Stomach (tissue), 9 donors: ENCODE results near the gene COL25A1. TPM values are rescaled to one million over a fixed set of nuclear protein-coding genes. Genes with fewer than 3 reads are reported as not detected.

Experiments used
- DNase-seq, 2 donors: peaks; one replicate each; pipeline versions ENCODE4 v3.0.0 to v3.0.0-alpha.2; 2013 to 2019
- H3K27ac ChIP-seq, 5 donors: fragments of 200-600 bp in 4 of 5; sonication (generic) in 4 of 5; one replicate each; pipeline ENCODE4 v1.5.1; 2013 to 2019; ENCODE audit warnings: mild to moderate bottlenecking in 1 of 5, moderate library complexity in 1 of 5
- H3K27me3 ChIP-seq, 3 donors: fragments of 200-600 bp; sonication (generic); one replicate each; pipeline ENCODE4 v1.5.1; 2017 to 2019; ENCODE audit warnings: mixed run types in 1 of 3
- H3K36me3 ChIP-seq, 4 donors: fragments of 200-600 bp; sonication (generic); 1 replicate in 3 of 4; 2 replicates in 1 of 4; pipeline ENCODE4 v1.5.1; 2016 to 2019
- H3K4me1 ChIP-seq, 4 donors: fragments of 200-600 bp; sonication (generic); one replicate each; pipeline ENCODE4 v1.5.1; 2016 to 2019
- H3K4me3 ChIP-seq, 4 donors: fragments of 200-600 bp; sonication (generic) in 3 of 4; one replicate each; pipeline ENCODE4 v1.5.1; 2016 to 2019; ENCODE audit warnings: mild to moderate bottlenecking in 1 of 4
- H3K9me3 ChIP-seq, 4 donors: fragments of 200-600 bp; sonication (generic); one replicate each; pipeline ENCODE4 v1.5.1; 2016 to 2019
- CTCF ChIP-seq, 7 experiments: fragments of 450-650 bp in 4 of 7; fragments of 200-600 bp in 3 of 7; sonication (generic) in 3 of 7; IDR thresholded peaks; one replicate each; pipeline ENCODE4 v1.5.1; 2016 to 2019; ENCODE audit warnings: antibody characterized with exemption in 7 of 7, control low read depth in 2 of 7, mild to moderate bottlenecking in 1 of 7
- EP300 ChIP-seq: sonication (generic); formaldehyde crosslinking; IDR thresholded peaks from one replicate; pipeline ENCODE4 v1.6.1; 2017; ENCODE audit warnings: antibody characterized with exemption
- POLR2A ChIP-seq, 4 donors: fragments of 450-650 bp; IDR thresholded peaks; one replicate each; pipeline ENCODE4 v1.6.1; 2016; ENCODE audit warnings: antibody characterized with exemption in 4 of 4, control low read depth in 2 of 4, mild to moderate bottlenecking in 1 of 4, moderate library complexity in 1 of 4
- POLR2AphosphoS5 ChIP-seq, 3 donors: sonication (generic); formaldehyde crosslinking; IDR thresholded peaks; one replicate each; pipeline ENCODE4 v1.6.1; 2016; ENCODE audit warnings: antibody characterized with exemption in 3 of 3
- WGBS, 5 donors: extraction: QIAGEN DNeasy Blood & Tissue Kit in 3 of 5; methylation state at CpG; one replicate each; pipeline versions ENCODE4 v1.1.5 to v1.1.7; 2013 to 2018; 5-methylcytosine and 5-hydroxymethylcytosine counted together
- intact Hi-C: fragments of 100-400 bp; cut with DNase I; formaldehyde crosslinking; loops from one replicate; pipeline ENCODE4 v1.15.1; 2023; ENCODE audit warnings: low total_unique reads
- polyA plus RNA-seq, 3 donors: library from polyadenylated mRNA; stranded (reverse); fragments of 200-250 nt; gene quantifications; one replicate each; pipeline ENCODE4 v1.2.3, GENCODE V29; 2013
- total RNA-seq, 5 donors: library from RNA; depleted of rRNA; stranded (reverse); fragments of >200 nt; gene quantifications; one replicate each; pipeline versions ENCODE4 v1.1.0 to v1.2.3, GENCODE V29; 2014 to 2016
- donor health status: healthy with polysubstance abuse.
- donor health status: Bipolar disorder and iron deficiency.
- donor health status: healthy.

Gene COL25A1
- total and polyA plus RNA-seq, 8 donors: 0.10 to 4.1 (median 1.5) TPM; not detected in 5

DNA sequence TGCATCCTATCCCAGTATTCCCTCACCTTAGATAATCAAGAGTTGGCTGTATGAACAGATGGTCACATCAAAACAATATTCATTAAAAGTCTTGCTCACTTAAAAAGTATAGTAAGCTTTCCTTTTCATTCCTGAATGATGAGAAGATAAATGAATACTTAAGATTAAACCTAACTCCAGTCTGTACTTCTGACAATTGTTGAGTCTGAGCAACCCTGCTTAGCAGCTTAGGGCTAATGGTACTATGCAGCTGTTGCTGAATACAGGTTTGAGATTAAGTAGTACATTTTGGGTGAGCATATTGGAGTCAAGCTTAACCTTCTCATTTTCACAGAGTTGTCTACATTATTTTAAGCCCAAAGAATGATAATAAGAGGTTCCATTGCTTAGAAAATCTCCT is 417.9 kb downstream of the COL25A1 start:
- no peak for TF ChIP-seq CTCF (IDR thresholded peaks at IDR 0.05)
- TF ChIP-seq POLR2AphosphoS5 (IDR thresholded peaks at IDR 0.05): no peak
- no peak for TF ChIP-seq EP300
- no peak for TF ChIP-seq POLR2A (IDR thresholded peaks at IDR 0.05)
- no peaks in the 10 kb centered on the region for H3K4me1 ChIP-seq
- H3K9me3 ChIP-seq: no peaks in the 10 kb centered on the region
- H3K27me3 ChIP-seq: no peaks in the 10 kb centered on the region
- DNase-seq: no peak
- no peak overlapping the region for H3K4me3 ChIP-seq
- intact Hi-C loops: no loop called here
- H3K36me3 ChIP-seq: no peaks in the 10 kb centered on the region
- no peak overlapping the region for H3K27ac ChIP-seq

DNA sequence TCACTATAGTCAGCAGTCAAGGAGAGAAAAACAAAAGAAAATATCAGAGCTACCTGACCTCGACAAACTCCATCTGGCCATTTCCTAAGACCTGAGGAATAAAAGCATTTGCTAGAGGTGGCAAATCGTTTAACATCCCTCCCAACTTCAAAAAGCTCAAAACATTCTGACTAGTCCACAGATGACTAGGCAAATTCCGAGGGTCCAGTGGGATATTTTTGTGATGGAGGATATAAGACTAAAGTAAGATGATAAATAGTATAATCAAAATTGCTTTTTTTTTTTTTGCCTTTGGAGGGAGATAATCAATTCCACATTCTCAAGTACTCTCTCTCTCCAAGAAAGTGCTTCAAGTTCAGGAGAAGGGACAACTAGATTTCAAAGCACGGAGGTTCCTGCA is 420.5 kb downstream of the COL25A1 start:
- TF ChIP-seq EP300 (no peak), POLR2AphosphoS5 (IDR thresholded peaks at IDR 0.05) (no peak), CTCF (IDR thresholded peaks at IDR 0.05) (no peak)
- intact Hi-C loops: no loop called here
- no peak overlapping the region for H3K27ac ChIP-seq
- DNase-seq: no peak
- H3K4me3 ChIP-seq: no peak overlapping the region
- H3K36me3 ChIP-seq: no peaks in the 10 kb centered on the region
- H3K27me3 ChIP-seq: no peaks in the 10 kb centered on the region
- no peaks in the 10 kb centered on the region for H3K4me1 ChIP-seq
- 68 to 83% (median 74%) methylated on average over 4 of the region's 4 CpGs for WGBS, 5 donors
- no peaks in the 10 kb centered on the region for H3K9me3 ChIP-seq

DNA sequence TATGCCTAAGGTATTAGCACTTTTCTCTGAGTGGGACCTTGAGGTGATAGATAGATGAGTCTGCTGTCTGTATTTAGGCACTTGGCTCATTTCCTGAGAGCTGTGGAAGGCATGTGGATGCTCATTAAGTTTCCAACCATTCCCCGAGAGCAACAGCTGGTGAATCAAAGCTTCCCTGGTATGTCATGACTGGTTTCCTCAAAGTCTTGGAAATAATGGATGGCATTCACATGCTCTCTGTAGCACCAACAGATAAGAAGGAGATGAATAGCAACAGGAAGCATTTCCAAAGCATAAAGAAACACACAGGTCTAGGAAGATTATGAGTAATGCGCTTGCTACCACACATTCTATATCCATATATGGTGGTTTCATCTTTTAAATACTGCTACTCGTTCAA is 421.3 kb downstream of the COL25A1 start:
- 65 to 78% (median 75%) methylated on average over 3 of the region's 3 CpGs for WGBS, 5 donors
- Histone ChIP-seq H3K27ac (no peak overlapping the region), H3K4me3 (no peak overlapping the region), H3K9me3 (no peaks in the 10 kb centered on the region), H3K27me3 (no peaks in the 10 kb centered on the region), H3K4me1 (no peaks in the 10 kb centered on the region), H3K36me3 (no peaks in the 10 kb centered on the region)
- DNase-seq: no peak
- intact Hi-C loops: no loop called here
- no peak for TF ChIP-seq CTCF (IDR thresholded peaks at IDR 0.05)
- no peak for TF ChIP-seq EP300
- no peak for TF ChIP-seq POLR2A (IDR thresholded peaks at IDR 0.05)
- no peak for TF ChIP-seq POLR2AphosphoS5 (IDR thresholded peaks at IDR 0.05)

GRCh38 chr4:108878806-108879205 is 423.7 kb downstream of the COL25A1 start:
- Histone ChIP-seq H3K4me1 (no peaks in the 10 kb centered on the region), H3K27me3 (no peaks in the 10 kb centered on the region), H3K36me3 (no peaks in the 10 kb centered on the region), H3K27ac (no peak overlapping the region), H3K9me3 (no peaks in the 10 kb centered on the region), H3K4me3 (no peak overlapping the region)
- 28 to 63% (median 45%) methylated on average over 3 of the region's 3 CpGs for WGBS, 5 donors
- intact Hi-C loops: no loop called here
- TF ChIP-seq POLR2AphosphoS5 (IDR thresholded peaks at IDR 0.05) (no peak), EP300 (no peak), CTCF (IDR thresholded peaks at IDR 0.05) (no peak), POLR2A (IDR thresholded peaks at IDR 0.05) (no peak)
- DNase-seq: no peak
